ENCODE measurements around the gene P4HTM.

Gene P4HTM

GRCh38 chr3:49029563-49029884, 39.5 kb downstream of the P4HTM start:
- no peak for DNase-seq (ENCODE audit: low read depth)
- TF ChIP-seq CTCF (IDR thresholded peaks at IDR 0.05; ENCODE audit: low read depth, low read length, missing control alignments) = no peak
- H3K4me3 ChIP-seq (ENCODE audit: low read depth, low read length) = peak overlapping the region; percentile 87; the same call in 1 of the 2 replicates

GRCh38 chr3:49030321-49030720, 40.3 kb downstream of the P4HTM start:
- no peak overlapping the region for H3K4me3 ChIP-seq (ENCODE audit: low read depth, low read length)
- no peak for DNase-seq (ENCODE audit: low read depth)
- TF ChIP-seq CTCF (IDR thresholded peaks at IDR 0.05; ENCODE audit: low read depth, low read length, missing control alignments) = no peak

- no peak for DNase-seq (ENCODE audit: low read depth)
- H3K4me3 ChIP-seq (ENCODE audit: low read depth, low read length) = no peak overlapping the region
- TF ChIP-seq CTCF (IDR thresholded peaks at IDR 0.05; ENCODE audit: low read depth, low read length, missing control alignments) = no peak
These were observed 42.7 kb downstream of the P4HTM start for GRCh38 chr3:49032646-49033304.

GRCh38 chr3:49034650-49035049, 44.6 kb downstream of the P4HTM start:
- DNase-seq (ENCODE audit: low read depth) = no peak
- no peak for TF ChIP-seq CTCF (IDR thresholded peaks at IDR 0.05; ENCODE audit: low read depth, low read length, missing control alignments)
- H3K4me3 ChIP-seq (ENCODE audit: low read depth, low read length) = no peak overlapping the region

GRCh38 chr3:49035281-49035680, 45.2 kb downstream of the P4HTM start:
- no peak for TF ChIP-seq CTCF (IDR thresholded peaks at IDR 0.05; ENCODE audit: low read depth, low read length, missing control alignments)
- no peak overlapping the region for H3K4me3 ChIP-seq (ENCODE audit: low read depth, low read length)
- DNase-seq (ENCODE audit: low read depth) = no peak

GRCh38 chr3:49053543-49053942, 63.5 kb downstream of the P4HTM start:
- TF ChIP-seq CTCF (IDR thresholded peaks at IDR 0.05; ENCODE audit: low read depth, low read length, missing control alignments) = no peak
- DNase-seq (ENCODE audit: low read depth) = no peak
- H3K4me3 ChIP-seq (ENCODE audit: low read depth, low read length) = no peak overlapping the region

GRCh38 chr3:49054344-49054862, 64.4 kb downstream of the P4HTM start:
- no peak for DNase-seq (ENCODE audit: low read depth)
- no peak for TF ChIP-seq CTCF (IDR thresholded peaks at IDR 0.05; ENCODE audit: low read depth, low read length, missing control alignments)
- H3K4me3 ChIP-seq (ENCODE audit: low read depth, low read length) = no peak overlapping the region
